Effector memory CD4-positive, alpha-beta T cell (primary cell): ENCODE measurements around the gene SPTBN5.

ENCODE experiments used
- DNase-seq, 3 donors: peaks; one replicate each; pipeline ENCODE4 v3.0.0-alpha.2; 2020
- H3K27ac ChIP-seq: 2 replicates; pipeline ENCODE4 v1.7.0; 2013; ENCODE audit warnings: mild to moderate bottlenecking, low read length, moderate library complexity; ENCODE audit not compliant: insufficient read depth, poor library complexity, severe bottlenecking
- H3K27me3 ChIP-seq: replicated peaks from 2 replicates; pipeline ENCODE4 v1.7.0; 2013; ENCODE audit warnings: mild to moderate bottlenecking, low read length; ENCODE audit not compliant: insufficient read depth, control insufficient read depth, poor library complexity, severe bottlenecking
- H3K36me3 ChIP-seq: 2 replicates; pipeline ENCODE4 v1.7.0; 2013; ENCODE audit warnings: mild to moderate bottlenecking, low read length, moderate library complexity; ENCODE audit not compliant: control insufficient read depth, insufficient read depth
- H3K4me1 ChIP-seq: 2 replicates; pipeline ENCODE4 v1.7.0; 2013; ENCODE audit warnings: low read length, mild to moderate bottlenecking; ENCODE audit not compliant: control insufficient read depth, insufficient read depth, poor library complexity, severe bottlenecking
- H3K4me3 ChIP-seq: 2 replicates; pipeline ENCODE4 v1.7.0; 2013; ENCODE audit warnings: low read length, low read depth, mild to moderate bottlenecking; ENCODE audit not compliant: insufficient read depth, poor library complexity, severe bottlenecking
- H3K9me3 ChIP-seq: 2 replicates; pipeline ENCODE4 v1.7.0; 2013; ENCODE audit warnings: mild to moderate bottlenecking, low read length, moderate library complexity; ENCODE audit not compliant: control insufficient read depth

The SPTBN5 gene

DNA sequence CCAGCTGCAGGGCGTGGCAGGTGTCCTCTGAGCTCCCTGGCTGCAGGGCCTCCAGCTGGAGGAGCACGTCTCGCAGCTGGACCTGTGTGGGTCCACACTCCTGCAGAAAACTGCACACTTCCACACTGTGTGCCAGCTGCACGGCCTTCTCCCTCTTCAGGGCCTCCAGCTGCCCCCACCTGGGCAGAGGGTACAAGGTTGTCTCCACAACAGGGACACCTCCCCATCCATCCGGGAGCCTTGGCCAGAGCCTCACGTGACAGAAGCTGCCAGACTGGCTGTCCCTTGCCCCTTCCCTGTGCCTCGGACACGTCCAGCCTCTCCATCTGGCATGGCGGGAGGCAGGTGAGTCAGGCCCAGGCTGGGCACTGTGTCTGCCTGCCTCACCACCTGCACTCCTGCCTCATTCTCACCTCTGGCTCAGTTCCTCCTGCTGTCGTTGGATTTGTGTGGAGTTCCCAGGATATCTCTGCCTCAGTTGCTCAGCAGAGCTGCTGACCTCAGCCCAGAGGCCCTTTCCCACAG, 14.5 kb downstream of the SPTBN5 start:
- no peaks in the 10 kb centered on the region for H3K36me3 ChIP-seq
- no peaks in the 10 kb centered on the region for H3K9me3 ChIP-seq
- no peak for DNase-seq
- H3K4me3 ChIP-seq = no peak overlapping the region
- peaks cover 3% of the 10 kb centered on the region for H3K4me1 ChIP-seq
- peaks cover 4% of the 10 kb centered on the region for H3K27me3 ChIP-seq
- H3K27ac ChIP-seq = no peak overlapping the region

DNA sequence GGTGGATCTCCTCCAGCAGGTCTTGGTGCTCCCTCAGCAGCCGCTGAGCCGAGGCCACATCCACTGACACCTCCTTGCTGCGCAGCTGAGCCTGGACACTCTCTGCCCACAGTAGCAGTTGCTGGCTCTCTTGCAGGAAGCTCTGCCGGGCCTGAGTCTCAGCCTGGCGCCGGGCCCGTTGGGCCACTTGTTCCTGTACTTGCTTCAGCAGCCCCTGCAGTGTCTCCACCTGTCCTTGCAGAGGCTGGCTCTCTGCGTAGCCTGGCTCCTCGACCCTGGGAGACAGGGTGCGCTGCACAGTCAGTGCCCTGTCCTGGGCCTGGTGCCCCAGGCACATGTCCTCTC, 15.5 kb downstream of the SPTBN5 start:
- H3K27ac ChIP-seq = no peak overlapping the region
- H3K4me1 ChIP-seq = peaks cover 3% of the 10 kb centered on the region
- DNase-seq = no peak
- H3K4me3 ChIP-seq = no peak overlapping the region
- H3K27me3 ChIP-seq = peaks cover 4% of the 10 kb centered on the region
- no peaks in the 10 kb centered on the region for H3K9me3 ChIP-seq
- no peaks in the 10 kb centered on the region for H3K36me3 ChIP-seq

DNA sequence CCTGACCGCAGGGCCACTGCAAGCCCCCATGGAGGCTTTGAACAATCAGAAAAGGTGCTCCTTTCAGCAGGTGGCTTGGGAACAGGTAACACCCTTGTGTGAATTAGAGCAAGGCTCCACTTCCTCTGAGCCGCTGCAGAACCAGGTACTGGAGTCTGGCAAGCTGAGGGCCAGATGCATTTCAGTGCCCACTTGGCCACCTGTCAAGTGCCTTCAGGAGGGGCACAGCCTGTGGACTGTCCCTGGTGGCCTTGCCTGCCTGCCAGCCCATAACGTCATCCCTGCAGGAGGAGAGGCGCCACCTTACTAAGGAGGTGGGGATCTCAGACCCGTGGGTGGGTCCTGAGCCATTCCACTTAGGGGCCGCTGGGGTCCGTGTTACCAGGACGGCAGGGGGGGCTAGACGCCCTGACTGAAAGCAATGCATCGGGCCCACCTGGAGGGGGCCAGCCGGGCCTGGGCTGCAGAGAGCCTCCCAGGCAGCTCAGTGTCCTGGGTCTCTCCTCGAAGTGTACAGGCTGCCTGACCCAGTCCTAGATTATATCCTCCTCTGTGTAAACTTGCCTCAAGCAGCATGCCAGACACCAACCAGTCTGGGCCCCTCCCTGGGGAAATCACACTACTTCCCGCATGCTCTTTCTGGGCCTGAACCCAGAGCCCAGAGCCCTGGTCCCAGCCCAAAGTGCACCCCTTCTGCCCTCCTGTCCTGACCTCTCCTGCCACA, 16.1 kb downstream of the SPTBN5 start:
- H3K27me3 ChIP-seq = peaks cover 4% of the 10 kb centered on the region
- H3K36me3 ChIP-seq = no peaks in the 10 kb centered on the region
- H3K27ac ChIP-seq = no peak overlapping the region
- peaks cover 3% of the 10 kb centered on the region for H3K4me1 ChIP-seq
- no peaks in the 10 kb centered on the region for H3K9me3 ChIP-seq
- no peak overlapping the region for H3K4me3 ChIP-seq
- DNase-seq = no peak

DNA sequence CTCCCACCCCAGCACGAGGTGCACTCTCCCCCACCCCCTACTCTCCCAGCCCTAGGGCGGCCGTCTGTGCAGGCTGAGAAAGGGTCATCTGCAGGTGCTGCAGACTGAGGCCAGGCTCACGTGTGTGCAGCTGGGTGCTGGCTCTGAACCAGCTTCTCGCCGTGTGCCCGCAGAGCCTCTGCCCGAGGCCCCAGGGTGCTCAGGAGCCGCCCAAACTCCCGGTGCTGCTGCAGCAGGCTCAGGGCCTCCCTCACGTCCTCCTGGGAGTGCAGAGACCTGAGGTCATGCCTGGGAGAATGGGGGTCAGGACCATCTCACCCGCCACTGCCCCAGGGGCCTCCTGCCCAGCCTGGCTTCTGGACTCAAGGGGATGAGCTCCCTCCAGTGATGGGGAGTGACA, 17.2 kb downstream of the SPTBN5 start:
- Histone ChIP-seq H3K27me3 (peaks cover 4% of the 10 kb centered on the region), H3K4me1 (no peaks in the 10 kb centered on the region), H3K9me3 (no peaks in the 10 kb centered on the region), H3K4me3 (no peak overlapping the region), H3K36me3 (no peaks in the 10 kb centered on the region), H3K27ac (no peak overlapping the region)
- no peak for DNase-seq

DNA sequence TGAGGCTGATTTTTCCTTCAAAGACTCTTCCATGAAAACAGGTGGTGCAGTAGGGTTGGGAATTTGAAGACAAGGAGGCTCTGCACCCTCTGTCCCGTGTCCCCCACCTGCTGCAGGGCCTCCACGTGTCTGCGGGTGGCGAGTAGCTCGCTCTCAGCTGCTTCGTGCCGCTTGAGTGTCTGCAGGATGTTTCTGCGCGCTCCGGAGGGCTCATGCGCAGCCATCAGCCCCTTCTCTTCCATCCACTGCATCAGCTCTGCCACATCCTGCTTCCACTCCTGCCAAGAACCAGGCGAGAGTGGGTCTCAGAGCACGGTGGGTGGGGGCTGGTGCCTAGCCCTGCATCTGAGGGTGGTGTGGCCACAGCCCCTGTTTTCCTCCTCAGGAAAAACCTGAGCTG, 17.8 kb downstream of the SPTBN5 start:
- Histone ChIP-seq H3K9me3 (no peaks in the 10 kb centered on the region), H3K27ac (no peak overlapping the region), H3K4me3 (no peak overlapping the region), H3K36me3 (no peaks in the 10 kb centered on the region), H3K27me3 (no peaks in the 10 kb centered on the region), H3K4me1 (no peaks in the 10 kb centered on the region)
- no peak for DNase-seq

DNA sequence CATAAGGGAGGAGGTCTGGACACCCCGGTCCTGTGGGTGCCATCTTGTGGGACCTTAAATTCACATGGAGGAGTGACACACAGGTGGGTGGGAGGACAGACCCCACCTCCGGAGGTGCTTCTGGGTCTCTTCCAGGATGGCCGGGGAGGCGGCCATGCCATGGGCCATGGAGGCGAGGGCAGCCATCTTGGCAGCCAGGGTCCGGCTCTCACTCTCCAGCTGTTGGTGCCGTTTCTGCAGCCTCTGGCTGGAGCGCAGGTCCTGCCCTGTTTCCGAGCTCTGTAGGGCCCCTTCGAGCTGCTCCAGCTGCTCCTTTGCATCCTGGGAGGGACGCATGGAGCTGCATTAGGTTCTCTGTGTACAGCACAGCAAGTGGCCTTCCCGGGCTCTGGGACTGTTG, 19.1 kb downstream of the SPTBN5 start:
- Histone ChIP-seq H3K4me1 (peaks cover 6% of the 10 kb centered on the region), H3K4me3 (no peak overlapping the region), H3K27ac (no peak overlapping the region), H3K9me3 (no peaks in the 10 kb centered on the region), H3K36me3 (no peaks in the 10 kb centered on the region), H3K27me3 (no peaks in the 10 kb centered on the region)
- DNase-seq = no peak

DNA sequence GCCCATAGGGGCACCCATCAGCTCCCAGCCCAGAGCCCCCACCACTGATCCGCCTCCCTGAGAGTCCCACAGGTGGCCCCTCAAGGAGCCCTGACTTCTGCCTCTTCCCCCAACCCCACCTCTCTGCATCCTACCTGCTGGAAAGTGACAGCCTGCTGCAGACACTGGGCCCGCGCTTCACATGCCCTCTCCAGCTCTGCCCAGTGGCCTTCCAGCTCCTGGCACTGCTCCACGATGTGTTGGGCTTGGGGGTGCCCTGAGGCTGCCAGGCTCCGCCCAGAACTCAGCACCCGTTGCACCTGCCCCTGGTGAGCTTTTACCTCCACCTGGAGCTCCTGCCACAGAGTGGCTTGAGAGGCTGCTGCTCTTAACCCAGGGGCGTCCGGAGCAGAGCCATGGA, 20.1 kb downstream of the SPTBN5 start:
- Histone ChIP-seq H3K27ac (no peak overlapping the region), H3K36me3 (no peaks in the 10 kb centered on the region), H3K27me3 (no peaks in the 10 kb centered on the region), H3K9me3 (no peaks in the 10 kb centered on the region), H3K4me1 (peaks cover 6% of the 10 kb centered on the region), H3K4me3 (no peak overlapping the region)
- DNase-seq = no peak

DNA sequence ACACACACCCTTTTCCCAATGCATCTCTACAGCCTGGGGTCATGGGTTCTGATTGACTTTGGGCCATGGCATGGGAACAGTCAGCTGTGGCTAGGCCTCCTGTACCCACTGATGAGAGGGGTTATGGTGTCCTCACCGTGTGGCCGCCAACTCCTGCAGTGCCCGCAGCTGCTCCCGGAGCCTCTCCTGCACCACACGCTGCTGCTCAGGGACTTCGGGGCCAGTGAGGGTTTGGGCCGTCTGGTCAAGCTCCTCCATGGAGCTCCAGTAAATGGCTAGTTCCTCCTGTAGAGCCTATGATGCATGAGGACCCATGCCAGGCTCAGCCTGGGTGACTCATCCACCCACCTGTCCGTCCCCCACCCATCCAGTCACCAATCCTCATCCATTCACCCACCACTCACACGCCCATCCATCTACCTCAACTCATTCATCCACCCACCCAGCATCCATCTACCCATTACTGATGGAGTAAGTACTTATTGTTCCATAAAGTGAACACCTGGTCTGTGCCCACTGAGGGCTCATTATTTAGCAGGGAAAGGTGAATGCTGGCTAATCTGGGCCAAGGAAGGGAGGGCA, 21.6 kb downstream of the SPTBN5 start:
- H3K36me3 ChIP-seq = no peaks in the 10 kb centered on the region
- DNase-seq = no peak
- no peak overlapping the region for H3K4me3 ChIP-seq
- no peaks in the 10 kb centered on the region for H3K9me3 ChIP-seq
- H3K4me1 ChIP-seq = peaks cover 6% of the 10 kb centered on the region
- H3K27ac ChIP-seq = no peak overlapping the region
- no peaks in the 10 kb centered on the region for H3K27me3 ChIP-seq

DNA sequence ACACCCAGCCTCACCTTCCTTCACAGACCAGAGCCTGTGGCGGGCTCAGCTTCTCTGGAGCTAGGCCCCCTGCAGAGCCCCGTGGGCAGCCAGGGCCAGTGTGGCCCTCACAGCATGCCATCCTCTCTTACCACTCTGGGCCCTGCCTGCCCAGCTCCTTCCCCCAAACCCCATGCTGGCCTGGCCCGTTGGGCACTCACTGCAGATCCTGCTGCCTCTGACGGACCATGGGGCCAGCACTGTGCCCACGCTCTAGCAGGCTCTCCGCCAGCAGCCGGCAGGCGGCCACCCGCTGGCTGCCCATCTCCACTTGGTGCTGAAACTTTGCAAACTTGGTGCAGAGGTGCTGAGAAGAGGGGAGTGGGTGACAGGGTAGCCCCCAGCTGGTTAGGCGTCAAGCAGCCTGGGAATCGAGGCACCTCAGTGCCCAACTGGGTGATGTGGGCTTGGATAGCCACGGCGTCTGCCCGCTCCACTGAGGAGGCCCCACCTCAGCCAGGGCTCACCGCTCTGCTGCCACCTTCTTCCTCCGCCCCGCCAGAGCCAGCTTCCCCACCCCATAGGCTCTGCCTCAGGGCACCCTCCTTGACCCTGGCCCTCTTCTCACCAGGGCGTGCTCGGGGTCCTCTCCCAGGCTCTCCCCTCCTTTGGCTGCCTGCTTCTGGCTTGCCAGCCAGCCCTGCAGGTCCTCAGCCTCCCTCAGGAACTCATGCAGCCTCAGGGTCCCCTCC, 22.5 kb downstream of the SPTBN5 start:
- H3K27ac ChIP-seq = no peak overlapping the region
- DNase-seq = no peak
- no peaks in the 10 kb centered on the region for H3K9me3 ChIP-seq
- no peak overlapping the region for H3K4me3 ChIP-seq
- H3K27me3 ChIP-seq = no peaks in the 10 kb centered on the region
- peaks cover 6% of the 10 kb centered on the region for H3K4me1 ChIP-seq
- no peaks in the 10 kb centered on the region for H3K36me3 ChIP-seq

DNA sequence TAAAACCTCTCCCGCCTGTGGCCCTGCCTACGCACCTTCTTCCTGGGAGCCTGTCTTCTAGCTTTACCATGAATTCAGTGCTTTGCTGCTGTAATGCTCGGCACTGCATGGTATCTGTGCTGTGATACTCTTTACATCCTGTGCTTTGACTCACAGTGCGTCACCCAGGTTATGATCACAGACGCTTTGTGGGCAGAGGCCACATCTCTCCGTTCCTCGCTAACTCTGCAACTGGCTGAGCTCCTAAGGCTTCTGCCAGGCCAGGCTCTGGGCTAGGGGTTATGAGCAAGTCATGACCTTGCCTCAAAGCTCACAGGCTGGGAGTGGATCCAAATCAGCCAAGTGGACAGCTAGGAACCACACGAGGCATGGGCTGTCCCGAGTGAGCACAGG, 23.2 kb downstream of the SPTBN5 start:
- Histone ChIP-seq H3K27ac (no peak overlapping the region), H3K4me3 (no peak overlapping the region), H3K27me3 (no peaks in the 10 kb centered on the region), H3K4me1 (peaks cover 6% of the 10 kb centered on the region), H3K36me3 (no peaks in the 10 kb centered on the region), H3K9me3 (no peaks in the 10 kb centered on the region)
- peak; percentile 22 to 50 (median 29) for DNase-seq
